ENCODE measurements around the gene USP17L17.
"Not testable (repeated sequence)": the region's sequence is repeated elsewhere in the genome, so short reads cannot be mapped to it uniquely, and the experiment has no call there.

USP17L17 gene

GRCh38 chr4:9243579-9243978, at the start of gene USP17L17:
Gene USP17L17, plus strand, starts transcription at chr4:9243879. Its CDS starts 0 bp downstream, at chr4:9243879.
- DNase-seq (ENCODE audit: low read depth): not testable (repeated sequence)

- not testable (repeated sequence) for DNase-seq (ENCODE audit: low read depth)
Measured at GRCh38 chr4:9210357-9210756, 33.3 kb upstream of the USP17L17 start, which contains the start of gene USP17L10. Gene USP17L10, plus strand, starts transcription at chr4:9210657. Its CDS starts 0 bp downstream, at chr4:9210657.

GRCh38 chr4:9214701-9215100, 29.0 kb upstream of the USP17L17 start:
- not testable (repeated sequence) for DNase-seq (ENCODE audit: low read depth)

GRCh38 chr4:9215105-9215504, 28.6 kb upstream of the USP17L17 start, which contains the start of gene USP17L11:
Gene USP17L11, plus strand, starts transcription at chr4:9215405. Its CDS starts 0 bp downstream, at chr4:9215405.
- not testable (repeated sequence) for DNase-seq (ENCODE audit: low read depth)

- not testable (repeated sequence) for DNase-seq (ENCODE audit: low read depth)
Measured at GRCh38 chr4:9219852-9220251, 23.8 kb upstream of the USP17L17 start, which contains the start of gene USP17L12. Gene USP17L12, plus strand, starts transcription at chr4:9220152. Its CDS starts 0 bp downstream, at chr4:9220152.

- not testable (repeated sequence) for DNase-seq (ENCODE audit: low read depth)
Measured at GRCh38 chr4:9224596-9224995, 19.1 kb upstream of the USP17L17 start, which contains the start of gene USP17L13. Gene USP17L13, plus strand, starts transcription at chr4:9224896. Its CDS starts 0 bp downstream, at chr4:9224896.

- DNase-seq (ENCODE audit: low read depth): not testable (repeated sequence)
Measured at GRCh38 chr4:9230249-9230648, 13.4 kb upstream of the USP17L17 start.

- DNase-seq (ENCODE audit: low read depth): not testable (repeated sequence)
Measured at GRCh38 chr4:9234085-9234484, 9.6 kb upstream of the USP17L17 start, which contains the start of gene USP17L15. Gene USP17L15, plus strand, starts transcription at chr4:9234385. Its CDS starts 0 bp downstream, at chr4:9234385.

- peak; percentile 0 for DNase-seq (ENCODE audit: low read depth)
Measured at GRCh38 chr4:9238461-9238860, 5.2 kb upstream of the USP17L17 start.

- peak; percentile 0 for DNase-seq (ENCODE audit: low read depth)
Measured at GRCh38 chr4:9247953-9248680, 4.4 kb downstream of the USP17L17 start, which contains the start of gene USP17L18. Gene USP17L18, plus strand, starts transcription at chr4:9248630. Its CDS starts 0 bp downstream, at chr4:9248630.

- DNase-seq (ENCODE audit: low read depth): not testable (repeated sequence)
Measured at GRCh38 chr4:9253078-9253477, 9.4 kb downstream of the USP17L17 start, which contains the start of gene USP17L19. Gene USP17L19, plus strand, starts transcription at chr4:9253378. Its CDS starts 0 bp downstream, at chr4:9253378.

GRCh38 chr4:9257824-9258223, 14.1 kb downstream of the USP17L17 start, which contains the start of gene USP17L20:
Gene USP17L20, plus strand, starts transcription at chr4:9258124. Its CDS starts 0 bp downstream, at chr4:9258124.
- not testable (repeated sequence) for DNase-seq (ENCODE audit: low read depth)

GRCh38 chr4:9262572-9262971, 18.9 kb downstream of the USP17L17 start, which contains the start of gene USP17L21:
Gene USP17L21, plus strand, starts transcription at chr4:9262872. Its CDS starts 0 bp downstream, at chr4:9262872.
- DNase-seq (ENCODE audit: low read depth): not testable (repeated sequence)

GRCh38 chr4:9267319-9267718, 23.6 kb downstream of the USP17L17 start, which contains the start of gene USP17L22:
Gene USP17L22, plus strand, starts transcription at chr4:9267619. Its CDS starts 0 bp downstream, at chr4:9267619.
- not testable (repeated sequence) for DNase-seq (ENCODE audit: low read depth)

GRCh38 chr4:9271719-9272118, 28.0 kb downstream of the USP17L17 start:
- DNase-seq (ENCODE audit: low read depth): not testable (repeated sequence)
